ENCODE data around the gene SHTN1.

DNA sequence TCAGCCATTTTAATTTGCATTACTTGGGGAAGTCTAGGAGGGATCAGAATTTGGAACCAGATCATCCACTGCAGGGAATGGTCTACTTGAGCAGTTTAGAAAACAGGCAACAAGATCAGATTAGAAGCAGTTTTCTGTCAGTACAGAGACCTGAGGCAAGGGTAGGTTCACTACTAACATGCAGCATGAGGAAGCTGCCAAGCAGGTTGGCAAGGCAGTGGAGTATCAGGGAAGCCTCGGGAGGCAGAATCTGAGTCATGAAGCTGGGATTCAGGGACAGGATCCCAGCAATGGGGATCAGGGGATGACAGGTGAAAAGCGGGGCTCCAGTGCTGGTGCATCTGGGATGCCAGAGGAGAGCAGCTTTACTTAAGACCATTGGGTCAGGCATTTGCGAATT, 127.6 kb downstream of the SHTN1 start:
- TF ChIP-seq, protein P1, sequence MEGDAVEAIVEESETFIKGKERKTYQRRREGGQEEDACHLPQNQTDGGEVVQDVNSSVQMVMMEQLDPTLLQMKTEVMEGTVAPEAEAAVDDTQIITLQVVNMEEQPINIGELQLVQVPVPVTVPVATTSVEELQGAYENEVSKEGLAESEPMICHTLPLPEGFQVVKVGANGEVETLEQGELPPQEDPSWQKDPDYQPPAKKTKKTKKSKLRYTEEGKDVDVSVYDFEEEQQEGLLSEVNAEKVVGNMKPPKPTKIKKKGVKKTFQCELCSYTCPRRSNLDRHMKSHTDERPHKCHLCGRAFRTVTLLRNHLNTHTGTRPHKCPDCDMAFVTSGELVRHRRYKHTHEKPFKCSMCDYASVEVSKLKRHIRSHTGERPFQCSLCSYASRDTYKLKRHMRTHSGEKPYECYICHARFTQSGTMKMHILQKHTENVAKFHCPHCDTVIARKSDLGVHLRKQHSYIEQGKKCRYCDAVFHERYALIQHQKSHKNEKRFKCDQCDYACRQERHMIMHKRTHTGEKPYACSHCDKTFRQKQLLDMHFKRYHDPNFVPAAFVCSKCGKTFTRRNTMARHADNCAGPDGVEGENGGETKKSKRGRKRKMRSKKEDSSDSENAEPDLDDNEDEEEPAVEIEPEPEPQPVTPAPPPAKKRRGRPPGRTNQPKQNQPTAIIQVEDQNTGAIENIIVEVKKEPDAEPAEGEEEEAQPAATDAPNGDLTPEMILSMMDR (conservative IDR thresholded peaks at IDR 0.05; ENCODE audit: low read depth, low read length): no peak
- no peak for TF ChIP-seq EZH2 (IDR thresholded peaks at IDR 0.05; ENCODE audit: borderline replicate concordance, low read depth, low read length, poor library complexity, severe bottlenecking)
